HG03378 (cell line): ENCODE measurements around the gene GPR12.

Experiments
- ATAC-seq: cut with Tn5 transposase; IDR thresholded peaks from one replicate; pipeline ENCODE4 v1.9.1; 2021; ENCODE audit warnings: mild to moderate bottlenecking, moderate library complexity; ENCODE audit not compliant: unreplicated experiment

The GPR12 gene

GRCh38 chr13:26706381-26706780 lies 54.2 kb downstream of the GPR12 start:
- ATAC-seq, result no peak

DNA sequence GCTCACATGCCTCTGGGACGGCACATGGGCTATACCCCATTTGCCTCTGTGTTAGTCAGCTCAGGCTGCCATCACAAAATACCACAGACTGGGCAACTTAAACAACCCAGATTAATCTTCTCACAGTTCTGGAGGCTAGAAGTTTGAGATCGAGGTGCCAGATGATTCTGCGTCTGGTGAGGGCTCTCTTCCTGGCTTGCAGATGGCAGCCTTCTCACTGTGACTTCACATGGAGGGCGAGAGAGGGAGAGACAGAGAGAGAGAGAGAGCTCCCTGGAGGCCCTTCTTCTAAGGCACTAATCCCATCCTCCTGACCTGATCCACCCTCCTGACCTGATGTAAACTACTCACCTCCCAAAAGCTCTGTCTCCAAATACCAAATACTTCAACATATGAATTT lies 55.0 kb downstream of the GPR12 start:
- ATAC-seq, result no peak
